HG03139 (cell line): ENCODE data around the gene CD74.

Experiments
- ATAC-seq: cut with Tn5 transposase; IDR thresholded peaks from one replicate; pipeline ENCODE4 v1.9.1; 2021; ENCODE audit not compliant: unreplicated experiment

CD74 gene

DNA sequence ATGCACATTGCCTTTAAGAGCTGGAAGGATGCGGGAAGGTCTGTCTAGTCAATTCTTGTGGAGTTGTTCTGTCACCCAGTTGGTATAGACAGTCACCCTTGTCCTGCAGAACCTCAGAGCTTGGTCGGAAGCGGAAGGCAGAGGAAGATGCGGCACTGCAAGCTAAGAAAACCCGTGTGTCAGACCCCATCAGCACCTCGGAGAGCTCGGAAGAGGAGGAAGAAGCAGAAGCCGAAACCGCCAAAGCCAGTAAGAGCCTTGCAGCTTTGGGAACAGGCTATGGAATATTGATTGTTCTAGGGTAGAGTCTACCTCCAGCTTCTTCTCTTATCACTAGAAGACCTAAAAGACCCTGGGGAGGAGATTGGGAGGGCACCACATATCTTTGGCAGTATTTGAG, 48.7 kb downstream of the CD74 start:
- ATAC-seq: no peak

DNA sequence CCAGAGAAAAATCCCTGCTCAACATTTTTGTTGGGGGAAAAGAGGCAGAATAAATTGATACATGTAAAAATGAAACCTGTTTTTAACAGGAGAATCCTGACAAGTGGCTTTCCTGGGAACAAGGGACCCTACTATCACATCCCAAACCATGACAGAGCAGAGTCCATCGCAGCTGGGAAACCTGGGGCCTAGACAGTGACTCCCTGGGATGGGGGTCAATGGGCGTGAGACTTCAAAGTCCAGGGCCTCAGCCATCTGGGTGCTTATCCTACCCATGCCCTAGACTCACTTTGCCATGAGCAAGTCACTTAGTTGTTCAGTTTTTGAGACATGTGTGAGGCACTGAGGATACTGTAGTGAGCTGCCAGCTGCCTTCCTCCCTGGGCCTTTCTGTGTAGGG, 49.5 kb downstream of the CD74 start:
- ATAC-seq: no peak

DNA sequence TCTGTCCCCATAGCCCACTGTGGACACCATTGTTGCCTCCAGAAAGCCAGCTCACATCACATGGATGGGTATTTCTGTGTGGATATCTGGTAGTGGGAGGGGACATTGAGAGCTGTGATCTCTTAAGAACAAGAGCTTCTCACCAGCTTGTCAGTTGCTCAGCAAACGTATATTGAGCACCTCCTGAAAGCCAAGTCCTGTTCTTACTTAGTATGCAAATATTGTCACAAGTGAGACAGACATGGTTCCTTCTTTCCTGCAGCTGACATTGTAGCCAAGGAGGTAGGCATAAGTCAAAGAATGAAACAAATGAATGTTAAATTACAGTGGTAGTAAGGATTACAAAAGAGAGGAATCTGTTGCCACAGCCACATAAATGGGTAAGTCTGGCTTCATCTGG, 51.4 kb downstream of the CD74 start:
- ATAC-seq: no peak

DNA sequence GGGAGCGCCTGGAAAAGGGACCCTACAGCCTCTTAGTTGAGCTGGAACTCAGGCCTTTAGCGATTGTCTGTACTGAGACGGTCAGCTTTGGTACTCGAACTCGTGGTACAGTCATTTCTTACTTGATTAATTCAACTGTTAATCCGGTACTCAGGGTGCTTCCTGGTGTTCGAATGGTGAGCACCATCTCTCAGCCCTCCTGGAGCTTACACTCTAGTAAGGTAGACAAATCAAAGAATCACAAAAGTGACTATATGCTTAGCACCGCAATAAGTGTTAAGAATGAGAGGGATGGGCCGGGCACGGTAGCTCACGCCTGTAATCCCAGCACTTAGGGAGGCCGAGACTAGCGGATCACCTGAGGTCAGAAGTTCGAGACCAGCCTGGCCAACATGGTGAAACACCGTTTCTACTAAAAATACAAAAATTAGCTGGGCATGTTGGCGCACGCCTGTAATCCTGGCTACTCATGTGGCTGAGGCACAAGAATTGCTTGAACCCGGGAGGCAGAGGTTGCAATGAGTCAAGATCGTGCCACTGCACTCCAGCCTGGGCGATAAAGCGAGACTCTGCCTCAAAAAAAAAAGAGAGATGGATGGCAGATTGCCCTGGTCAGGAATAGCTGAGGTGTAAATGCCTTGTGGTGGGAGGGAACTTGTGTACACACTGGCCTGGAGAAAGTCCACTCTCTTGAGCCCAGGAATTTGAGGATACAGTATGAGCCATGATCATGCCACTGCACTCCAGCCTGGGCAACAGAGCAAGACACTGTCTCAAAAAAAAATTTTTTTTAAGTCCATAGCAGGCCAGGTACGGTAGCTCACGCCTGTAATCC, 54.2 kb downstream of the CD74 start:
- ATAC-seq: no peak

DNA sequence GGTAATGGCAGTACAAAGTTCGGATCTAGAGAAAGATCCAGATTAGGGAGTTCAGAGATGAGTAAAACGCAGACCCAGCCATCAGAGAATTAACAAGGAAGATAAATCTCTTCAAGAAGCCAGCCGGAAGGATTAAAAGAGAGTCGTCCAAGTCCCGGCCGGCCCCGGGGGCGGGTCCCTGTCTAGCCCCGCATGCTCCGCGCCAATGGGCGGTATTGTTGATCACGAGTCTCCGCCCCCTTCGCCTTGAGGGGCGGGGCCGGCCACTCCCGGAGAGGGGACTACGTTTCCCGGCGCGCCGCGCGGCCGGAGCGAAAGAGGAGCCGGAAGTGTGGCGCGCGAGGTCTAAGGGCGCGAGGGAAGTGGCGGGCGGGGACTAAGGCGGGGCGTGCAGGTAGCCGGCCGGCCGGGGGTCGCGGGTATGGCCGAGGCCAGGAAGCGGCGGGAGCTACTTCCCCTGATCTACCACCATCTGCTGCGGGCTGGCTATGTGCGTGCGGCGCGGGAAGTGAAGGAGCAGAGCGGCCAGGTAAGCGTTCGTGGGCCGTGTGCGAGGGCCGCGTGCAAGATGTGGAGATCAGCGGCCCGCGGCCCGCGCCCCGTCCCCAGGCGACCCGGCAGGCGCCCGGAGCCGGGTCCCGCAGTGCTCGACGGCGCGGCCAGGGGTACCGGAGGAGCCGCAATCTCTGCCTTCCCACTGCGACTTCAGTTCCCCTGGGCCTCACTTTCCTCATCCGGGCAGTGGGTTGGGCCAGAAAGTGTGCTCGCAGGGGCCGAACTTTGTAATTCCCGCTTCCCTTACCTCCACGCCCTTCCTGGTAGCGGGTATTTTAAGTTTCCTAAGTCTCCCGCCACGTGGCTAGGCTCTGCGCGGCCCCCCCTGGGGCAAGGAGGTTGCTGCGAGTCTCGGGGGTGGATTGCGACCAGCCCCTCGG, 55.1 kb downstream of the CD74 start, which contains the start of gene TCOF1:
TCOF1 (plus strand) TSS at position 372 of the 935 bp plus-strand sequence; CDS start at position 422, 50 bp downstream.
- ATAC-seq: peak; percentile 95

DNA sequence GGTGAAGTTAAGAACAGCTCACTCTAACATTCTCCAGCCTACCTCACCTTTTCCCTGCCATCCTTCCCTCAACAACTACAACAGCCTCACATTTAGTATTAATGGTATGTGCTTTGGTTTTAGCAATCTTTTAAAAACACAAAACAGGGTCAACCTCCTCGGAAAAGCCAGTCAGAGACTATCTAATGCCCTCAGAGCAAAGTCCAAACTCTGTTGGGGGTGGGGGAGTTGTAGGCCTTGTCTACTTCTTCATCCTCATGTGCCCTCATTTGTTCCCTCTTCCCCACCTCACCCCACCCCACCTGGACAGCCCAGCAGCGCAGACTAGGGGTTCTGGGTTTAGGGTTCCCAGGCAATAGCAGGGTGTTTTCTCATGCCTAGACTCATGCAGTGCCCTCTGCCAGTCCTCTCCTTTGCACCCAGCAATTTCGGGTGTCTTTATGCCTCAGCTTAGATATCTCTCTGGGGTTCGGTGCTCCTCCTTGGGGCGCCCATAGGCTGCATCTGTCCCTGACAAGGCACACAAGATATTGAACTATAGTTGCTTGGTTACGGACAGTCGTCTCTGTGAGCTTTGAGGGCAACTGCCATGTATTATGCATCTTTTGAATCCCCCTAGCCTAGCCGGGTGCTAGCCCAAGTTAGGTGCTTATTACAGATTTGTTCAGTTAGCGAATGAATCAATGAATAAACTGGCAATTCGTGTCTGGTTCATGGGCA, 56.0 kb downstream of the CD74 start:
- ATAC-seq: no peak

DNA sequence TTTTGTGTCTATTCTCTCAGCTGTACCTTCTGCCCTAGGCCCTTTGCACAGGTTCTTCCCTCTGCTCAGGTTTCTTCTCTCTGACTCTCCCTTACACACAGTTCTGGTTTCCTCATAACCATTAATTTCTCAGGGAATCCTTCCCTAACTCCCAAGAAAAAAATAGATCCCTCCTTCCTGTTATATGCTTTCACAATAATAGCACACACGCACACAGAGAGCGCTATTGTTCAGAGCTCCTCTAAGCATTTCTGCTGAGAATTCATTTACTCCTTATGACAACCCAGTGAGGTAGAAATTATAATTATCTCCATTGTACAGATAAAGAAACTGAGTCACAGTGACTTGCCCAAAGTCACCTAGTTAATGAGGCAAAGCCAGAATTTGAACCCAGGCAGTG, 56.9 kb downstream of the CD74 start:
- ATAC-seq: no peak

DNA sequence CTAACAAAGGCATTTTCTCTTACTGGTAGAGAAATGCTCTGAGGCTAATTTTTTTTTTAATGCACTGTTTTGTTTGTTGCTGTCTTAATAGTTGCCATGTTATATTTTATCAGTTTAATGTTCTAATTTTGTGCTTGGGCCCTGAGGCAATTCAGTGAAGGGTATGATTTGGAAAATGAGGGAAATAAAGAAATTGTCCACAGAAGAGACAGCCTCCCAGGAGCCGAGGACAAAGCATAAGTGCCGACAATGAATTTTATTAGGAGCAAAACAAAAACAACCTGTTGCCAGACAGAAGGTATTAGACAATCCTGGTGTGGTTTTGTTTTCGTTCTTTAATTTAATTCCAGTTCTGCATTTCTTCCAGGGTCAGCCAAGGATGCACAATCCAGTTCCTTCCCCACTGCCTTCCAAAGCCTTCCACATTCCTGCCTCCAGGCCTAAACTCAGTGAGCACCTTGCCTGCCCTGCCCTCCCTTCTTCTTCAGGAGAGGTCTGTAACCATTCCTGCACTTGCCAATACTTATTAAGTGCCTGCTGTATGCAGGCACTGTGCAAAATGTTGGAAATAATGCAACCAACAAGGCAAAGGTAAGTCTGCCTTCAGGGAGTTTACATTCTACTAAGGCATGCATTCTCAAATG, 59.6 kb downstream of the CD74 start:
- ATAC-seq: no peak

DNA sequence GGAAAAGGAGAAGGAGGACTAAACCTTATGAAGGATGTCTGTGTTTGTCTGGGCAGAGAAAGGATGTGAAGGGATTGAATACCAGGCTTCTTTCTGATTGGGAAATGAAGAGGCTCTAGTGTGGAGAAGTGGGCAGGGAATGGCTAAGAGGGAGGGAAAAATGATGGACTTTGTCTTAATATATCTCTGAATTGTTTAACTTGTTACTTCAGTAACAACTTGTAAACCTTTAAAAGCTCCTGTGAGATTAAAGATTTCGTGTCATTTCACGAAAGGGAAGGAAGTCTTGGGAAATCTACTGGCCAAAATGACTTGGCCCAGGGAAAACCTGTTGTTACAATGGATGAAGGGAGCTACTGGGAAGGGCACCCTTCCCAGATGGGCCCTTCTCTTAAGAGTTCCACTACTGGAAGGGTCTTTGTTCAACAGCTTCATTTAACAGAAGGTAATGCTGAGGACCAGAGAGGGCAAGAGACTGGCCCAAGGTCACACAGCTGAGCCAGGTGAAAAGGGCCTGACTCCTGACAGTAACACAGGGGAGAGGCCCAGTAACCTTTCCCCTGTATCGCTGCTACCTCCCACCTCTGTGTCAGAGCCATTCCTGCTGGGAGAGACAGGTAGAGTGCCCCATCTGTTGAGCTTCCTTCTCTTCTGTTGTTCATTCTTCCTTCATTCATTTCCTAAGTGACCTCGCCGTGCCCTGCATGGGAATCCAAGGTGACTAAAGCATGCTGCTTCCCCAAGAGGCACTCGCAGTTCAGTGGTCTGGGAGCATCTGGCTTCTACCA, 60.3 kb downstream of the CD74 start:
- ATAC-seq: no peak
